C4-2B (cell line): ENCODE measurements around the gene NECTIN4.
"Not testable (repeated sequence)": the region's sequence is repeated elsewhere in the genome, so short reads cannot be mapped to it uniquely, and the experiment has no call there.

Experiments
- H3K27ac ChIP-seq: fragments of 450-650 bp; 2 replicates; pipeline ENCODE4 v1.5.1; 2017
- ZFX ChIP-seq: fragments of 450-650 bp; IDR thresholded peaks from 2 replicates; pipeline ENCODE4 v1.6.1; 2017
- TF ChIP-seq, protein P1 (sequence below): fragments of 450-650 bp; conservative IDR thresholded peaks from 2 replicates; pipeline ENCODE4 v1.5.1; 2017; ENCODE audit warnings: mild to moderate bottlenecking

Gene NECTIN4

DNA sequence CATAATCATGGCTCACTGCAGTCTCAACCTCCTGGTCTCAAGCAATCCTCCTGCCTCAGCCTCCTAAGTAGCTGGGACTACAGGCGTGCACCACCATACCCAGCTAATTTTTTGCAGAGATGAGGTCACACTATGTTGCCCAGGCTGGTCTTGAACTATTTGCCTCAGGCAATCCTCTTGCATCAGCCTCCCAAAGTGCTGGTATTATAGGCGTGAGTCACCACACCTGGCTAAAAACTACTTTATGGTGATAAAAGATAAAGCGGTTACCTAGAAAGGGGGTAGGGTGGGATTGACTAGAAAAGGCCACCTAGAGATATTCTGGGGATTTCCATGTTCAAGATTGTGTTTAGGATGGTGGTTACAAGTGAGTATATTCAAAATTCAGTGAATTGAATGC, 55.6 kb downstream of the NECTIN4 start:
- no peak for TF ChIP-seq ZFX
- TF ChIP-seq, protein P1, sequence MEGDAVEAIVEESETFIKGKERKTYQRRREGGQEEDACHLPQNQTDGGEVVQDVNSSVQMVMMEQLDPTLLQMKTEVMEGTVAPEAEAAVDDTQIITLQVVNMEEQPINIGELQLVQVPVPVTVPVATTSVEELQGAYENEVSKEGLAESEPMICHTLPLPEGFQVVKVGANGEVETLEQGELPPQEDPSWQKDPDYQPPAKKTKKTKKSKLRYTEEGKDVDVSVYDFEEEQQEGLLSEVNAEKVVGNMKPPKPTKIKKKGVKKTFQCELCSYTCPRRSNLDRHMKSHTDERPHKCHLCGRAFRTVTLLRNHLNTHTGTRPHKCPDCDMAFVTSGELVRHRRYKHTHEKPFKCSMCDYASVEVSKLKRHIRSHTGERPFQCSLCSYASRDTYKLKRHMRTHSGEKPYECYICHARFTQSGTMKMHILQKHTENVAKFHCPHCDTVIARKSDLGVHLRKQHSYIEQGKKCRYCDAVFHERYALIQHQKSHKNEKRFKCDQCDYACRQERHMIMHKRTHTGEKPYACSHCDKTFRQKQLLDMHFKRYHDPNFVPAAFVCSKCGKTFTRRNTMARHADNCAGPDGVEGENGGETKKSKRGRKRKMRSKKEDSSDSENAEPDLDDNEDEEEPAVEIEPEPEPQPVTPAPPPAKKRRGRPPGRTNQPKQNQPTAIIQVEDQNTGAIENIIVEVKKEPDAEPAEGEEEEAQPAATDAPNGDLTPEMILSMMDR = no peak
- no peak overlapping the region for H3K27ac ChIP-seq

DNA sequence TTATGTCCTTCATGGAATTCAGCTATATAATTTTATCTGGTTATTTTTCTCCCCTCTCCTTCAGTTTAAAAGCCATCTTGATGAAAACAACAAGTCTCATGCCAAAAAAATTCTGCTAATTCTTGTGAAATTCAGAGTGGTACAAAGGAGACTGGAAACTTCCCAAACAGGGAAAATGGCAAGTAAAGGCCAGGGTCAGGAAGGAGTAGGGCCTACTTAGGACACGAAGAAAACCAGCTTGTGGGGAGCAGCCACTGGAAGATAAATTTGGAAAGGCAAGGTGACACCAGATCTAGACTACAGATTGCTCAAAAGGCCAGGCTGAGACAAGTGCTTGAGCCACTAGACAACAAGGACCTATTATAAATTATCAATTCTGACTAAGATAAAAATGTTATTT, 56.9 kb downstream of the NECTIN4 start:
- H3K27ac ChIP-seq = no peak overlapping the region
- TF ChIP-seq, protein P1 = no peak
- no peak for TF ChIP-seq ZFX

DNA sequence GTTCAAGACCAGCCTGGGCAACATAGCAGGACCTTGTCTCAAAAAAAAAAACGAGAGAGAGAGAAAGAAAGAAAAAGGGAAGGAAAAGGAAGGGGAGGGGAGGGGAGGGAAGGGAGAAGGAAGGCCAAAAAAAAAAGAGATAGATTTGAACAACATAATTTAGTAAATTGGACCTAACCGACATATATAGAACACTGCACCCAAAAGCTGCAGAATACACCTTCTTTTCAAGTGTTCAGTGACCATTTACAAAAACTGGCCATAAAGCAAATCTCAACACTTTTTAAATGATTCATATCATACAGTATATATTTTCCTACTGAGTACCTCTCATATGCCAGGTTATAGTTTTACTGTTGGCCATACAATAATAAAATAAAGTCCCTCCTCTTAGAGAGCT, 57.5 kb downstream of the NECTIN4 start:
- TF ChIP-seq ZFX = no peak
- TF ChIP-seq, protein P1 = no peak
- no peak overlapping the region for H3K27ac ChIP-seq

DNA sequence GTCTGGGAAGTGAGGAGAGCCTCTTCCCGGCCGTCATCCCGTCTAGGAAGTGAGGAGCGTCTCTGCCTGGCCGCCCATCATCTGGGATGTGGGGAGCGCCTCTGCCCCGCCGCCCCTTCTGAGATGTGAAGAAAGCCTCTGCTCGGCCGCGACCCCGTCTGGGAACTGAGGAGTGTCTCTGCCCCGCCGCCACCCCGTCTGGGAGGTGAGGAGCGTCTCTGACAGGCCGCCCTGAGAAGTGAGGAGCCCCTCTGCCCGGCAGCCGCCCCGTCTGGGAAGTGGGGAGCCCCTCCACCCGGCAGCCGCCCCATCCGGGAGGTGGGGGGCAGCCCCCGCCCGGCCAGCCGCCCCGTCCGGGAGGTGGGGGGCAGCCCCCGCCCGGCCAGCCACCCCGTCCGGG, 59.9 kb downstream of the NECTIN4 start:
- not testable (repeated sequence) for H3K27ac ChIP-seq

DNA sequence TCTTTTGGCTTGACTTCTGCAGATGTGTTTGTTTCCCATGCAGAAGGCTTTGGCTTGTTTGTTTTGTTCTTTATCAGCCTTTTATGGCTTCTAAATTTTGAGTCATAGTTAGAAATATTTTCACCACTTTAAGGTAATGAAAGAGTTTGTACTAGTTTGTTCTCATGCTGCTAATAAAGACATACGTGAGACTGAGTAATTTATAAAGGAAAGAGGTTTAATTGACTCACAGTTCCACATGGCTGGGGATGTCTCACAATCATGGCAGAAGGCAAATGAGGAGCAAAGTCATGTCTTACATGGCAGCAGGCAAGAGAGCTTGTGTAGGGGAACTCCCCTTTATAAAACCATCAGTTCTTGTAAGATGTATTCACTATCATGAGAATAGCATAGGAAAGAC, 62.4 kb downstream of the NECTIN4 start:
- H3K27ac ChIP-seq = not testable (repeated sequence)

DNA sequence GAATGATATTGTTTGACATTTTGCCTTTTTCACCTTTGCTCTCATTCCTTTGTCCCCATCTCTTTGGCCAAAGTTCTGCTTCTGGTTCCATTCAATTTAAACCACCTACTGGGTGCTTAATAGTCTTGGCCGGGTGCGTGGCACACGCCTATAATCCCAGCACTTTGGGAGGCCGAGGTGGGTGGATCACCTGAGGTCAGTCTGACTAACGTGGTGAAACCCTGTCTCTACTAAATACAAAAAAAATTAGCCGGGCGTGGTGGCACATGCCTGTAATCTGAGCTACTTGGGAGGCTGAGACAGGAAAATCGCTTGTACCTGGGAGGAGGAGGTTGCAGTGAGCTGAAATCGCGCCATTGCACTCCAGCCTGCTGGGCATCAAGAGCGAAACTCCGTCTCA, 66.9 kb downstream of the NECTIN4 start:
- H3K27ac ChIP-seq = peak overlapping the region; percentile 12; the same call in 1 of the 2 replicates

DNA sequence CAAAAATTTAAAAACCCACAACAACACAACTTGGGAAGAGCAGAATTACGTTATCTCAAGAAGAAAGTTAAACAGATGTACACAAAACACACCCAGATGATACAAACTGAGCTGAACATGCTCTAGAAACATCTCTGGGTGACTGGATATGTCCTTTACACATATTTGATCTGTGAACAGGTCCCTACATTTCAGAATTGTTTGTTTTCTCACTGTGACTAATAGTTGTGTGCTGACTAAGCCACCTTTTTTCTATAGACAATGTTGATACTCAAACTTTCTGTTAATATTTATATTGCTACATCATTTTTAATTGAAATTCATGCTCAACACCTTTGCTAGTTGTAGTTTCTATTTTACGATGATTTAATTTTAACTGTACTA, 67.4 kb downstream of the NECTIN4 start:
- peak overlapping the region; percentile 86 for H3K27ac ChIP-seq

DNA sequence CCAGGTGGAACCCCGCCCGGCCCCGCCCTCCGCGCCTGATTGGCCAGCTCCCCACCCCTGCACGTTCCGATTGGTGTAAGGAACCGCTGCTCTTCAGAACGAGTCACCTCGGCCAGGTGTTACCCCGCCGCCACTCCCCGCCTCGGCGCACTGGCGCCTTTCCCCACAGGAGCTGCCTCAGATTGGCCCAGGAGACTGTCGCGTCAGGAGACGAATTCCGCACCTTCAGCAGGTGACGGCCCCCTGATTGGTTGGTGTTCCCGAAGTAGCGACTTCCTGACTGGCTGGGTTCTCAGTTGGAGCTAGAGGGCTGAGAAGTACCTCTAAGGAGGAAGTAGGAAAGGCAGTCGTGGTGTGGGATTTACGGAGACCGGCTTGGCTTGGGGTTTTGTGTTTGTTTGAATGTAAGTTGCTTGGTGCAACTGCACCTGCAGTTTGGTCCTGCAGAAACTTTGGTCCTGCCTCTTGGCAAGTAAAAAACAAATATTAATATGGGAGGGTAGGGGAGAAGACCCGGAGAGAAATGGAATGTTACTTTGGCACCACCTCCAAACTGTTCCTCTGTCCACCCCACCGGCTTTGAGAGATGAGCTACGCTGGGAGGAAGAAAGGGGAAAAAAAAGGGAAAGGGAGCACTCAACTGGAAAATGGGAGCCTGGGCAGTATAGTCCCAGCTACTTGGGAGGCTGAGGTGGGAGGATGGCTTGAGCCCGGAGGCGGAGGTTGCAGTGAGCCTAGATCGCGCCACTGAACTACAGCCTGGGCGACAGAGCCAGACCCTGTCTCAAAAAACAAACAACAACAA, 68.0 kb downstream of the NECTIN4 start:
- H3K27ac ChIP-seq = peak overlapping the region; percentile 86
- no peak for TF ChIP-seq ZFX
- TF ChIP-seq, protein P1 = no peak

More for the DNA sequence above, 67.4 kb downstream of the NECTIN4 start:
- TF ChIP-seq, protein P1 = no peak
- no peak for TF ChIP-seq ZFX
